M059J (cell line): Measurements from ENCODE around the gene ALDH6A1. TPM values are rescaled to one million over a fixed set of nuclear protein-coding genes. Genes with fewer than 3 reads are reported as not detected.
"Not testable (repeated sequence)": the region's sequence is repeated elsewhere in the genome, so short reads cannot be mapped to it uniquely, and the experiment has no call there.

Source experiments
- DNase-seq: peaks from one replicate; pipeline ENCODE4 v3.0.0-alpha.2; 2012; ENCODE audit warnings: low read depth
- total RNA-seq: library from RNA; depleted of rRNA; stranded (reverse); fragments of >200 nt; shearing (Covaris generic); gene quantifications from 2 replicates; pipeline ENCODE4 v1.2.3, GENCODE V29; 2014; rRNA removed

ALDH6A1 gene
- total RNA-seq = 8.9 and 18.0 TPM in 2 replicates

DNA sequence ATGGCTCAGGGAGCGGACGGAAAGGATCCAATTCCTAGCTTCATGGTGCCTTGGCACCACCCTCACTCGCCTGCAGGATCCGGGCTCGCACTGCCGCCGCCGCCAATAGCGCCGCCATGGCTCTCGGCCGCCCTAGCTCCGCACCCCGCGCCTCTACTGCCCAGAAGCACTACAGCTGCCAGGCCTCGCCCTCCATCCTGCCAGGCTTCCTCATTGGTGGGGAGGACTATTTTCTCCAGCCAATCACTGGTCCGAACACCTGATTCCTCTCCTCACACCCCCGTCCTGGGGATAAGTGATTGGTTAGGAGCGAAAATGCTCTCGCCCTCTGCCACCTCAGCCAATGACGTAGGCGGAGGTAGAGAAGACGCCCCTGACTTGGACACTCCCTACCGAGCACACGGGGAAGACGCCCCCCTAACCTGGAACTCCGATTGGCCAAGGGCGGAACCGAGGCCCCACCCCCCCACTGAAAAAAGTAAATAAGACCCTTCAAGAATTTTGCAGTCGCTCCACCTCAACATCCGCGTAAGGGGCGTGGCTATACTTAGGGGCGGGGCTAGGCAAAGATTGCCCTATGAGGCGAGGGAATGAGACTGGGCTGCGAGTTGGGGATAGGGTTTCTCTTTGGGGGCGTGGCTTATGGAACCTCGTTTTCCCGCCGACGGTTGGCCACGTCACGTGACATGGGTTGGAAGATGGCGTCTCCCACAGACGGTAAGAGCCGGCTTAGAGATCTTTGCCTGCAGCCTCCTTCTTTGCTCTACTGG, at the start of gene ALDH6A1, which contains the start of gene LIN52:
TSS of gene ALDH6A1 (minus strand) at position 177 of the 770 bp plus-strand sequence. CDS start at position 118, 59 bp downstream.
TSS of gene LIN52 (plus strand) at position 680 of the 770 bp plus-strand sequence. CDS start at position 699, 19 bp downstream.
- peak; percentile 100 for DNase-seq

DNA sequence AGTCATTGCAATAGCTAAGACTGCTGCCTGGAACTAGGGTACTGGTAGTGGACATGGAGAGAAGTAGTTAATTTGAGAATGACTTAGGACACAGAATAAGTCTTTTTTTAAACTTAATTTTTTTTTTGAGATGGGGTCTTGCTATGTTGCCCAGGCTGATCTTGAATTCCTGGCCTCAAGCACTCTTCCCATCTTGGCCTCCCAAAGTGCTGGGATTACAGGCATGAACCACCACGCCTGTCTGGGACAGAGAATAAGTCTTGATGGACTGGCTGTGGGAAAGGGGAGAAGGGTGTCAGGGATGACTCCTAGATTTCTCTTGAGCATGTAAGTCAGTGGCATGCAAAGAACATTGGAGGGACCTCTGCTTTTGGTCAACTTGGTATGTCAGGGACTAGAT, 43.4 kb upstream of the ALDH6A1 start:
- DNase-seq = no peak

DNA sequence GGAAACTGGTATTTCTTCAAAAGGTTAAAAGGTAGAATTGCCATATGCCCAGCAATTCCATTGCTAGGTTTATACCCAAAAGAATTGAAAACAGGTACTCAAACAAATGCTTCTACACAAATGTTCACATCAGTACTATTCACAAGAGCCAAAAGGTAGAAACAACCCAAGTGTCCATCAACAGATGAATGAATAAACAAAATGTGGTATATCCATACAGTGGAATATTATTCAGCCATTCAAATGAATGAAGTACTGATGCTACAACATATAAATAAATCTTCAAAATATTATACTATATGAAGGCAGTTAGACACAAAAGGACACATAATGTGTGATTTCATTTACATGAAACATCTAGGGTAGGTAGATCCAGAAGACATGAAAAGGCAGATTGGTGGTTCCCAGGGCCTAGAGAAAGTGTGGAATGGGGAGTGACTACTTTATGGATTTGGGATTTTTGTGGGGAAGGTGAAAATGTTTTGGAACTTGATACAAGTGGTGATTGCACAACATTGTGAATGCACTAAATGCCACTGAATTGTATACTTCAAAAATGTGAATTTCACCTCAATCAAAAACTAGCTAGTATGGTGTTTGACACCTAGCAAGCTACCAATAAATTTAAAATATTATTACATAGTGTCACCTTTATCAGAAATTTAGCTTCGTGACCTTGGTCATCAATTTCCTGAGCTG, 42.2 kb upstream of the ALDH6A1 start:
- DNase-seq = no peak

DNA sequence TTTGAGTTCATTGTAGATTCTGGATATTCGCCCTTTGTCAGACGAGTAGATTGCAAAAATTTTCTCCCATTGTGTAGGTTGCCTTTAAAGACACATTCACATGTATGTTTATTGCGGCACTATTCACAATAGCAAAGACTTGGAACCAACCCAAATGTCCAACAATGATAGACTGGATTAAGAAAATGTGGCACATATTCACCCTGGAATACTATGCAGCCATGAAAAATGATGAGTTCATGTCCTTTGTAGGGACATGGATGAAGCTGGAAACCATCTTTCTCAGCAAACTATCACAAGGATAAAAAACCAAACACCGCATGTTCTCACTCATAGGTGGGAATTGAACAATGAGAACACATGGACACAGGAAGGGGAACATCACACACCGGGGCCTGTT, 41.2 kb upstream of the ALDH6A1 start:
- not testable (repeated sequence) for DNase-seq

DNA sequence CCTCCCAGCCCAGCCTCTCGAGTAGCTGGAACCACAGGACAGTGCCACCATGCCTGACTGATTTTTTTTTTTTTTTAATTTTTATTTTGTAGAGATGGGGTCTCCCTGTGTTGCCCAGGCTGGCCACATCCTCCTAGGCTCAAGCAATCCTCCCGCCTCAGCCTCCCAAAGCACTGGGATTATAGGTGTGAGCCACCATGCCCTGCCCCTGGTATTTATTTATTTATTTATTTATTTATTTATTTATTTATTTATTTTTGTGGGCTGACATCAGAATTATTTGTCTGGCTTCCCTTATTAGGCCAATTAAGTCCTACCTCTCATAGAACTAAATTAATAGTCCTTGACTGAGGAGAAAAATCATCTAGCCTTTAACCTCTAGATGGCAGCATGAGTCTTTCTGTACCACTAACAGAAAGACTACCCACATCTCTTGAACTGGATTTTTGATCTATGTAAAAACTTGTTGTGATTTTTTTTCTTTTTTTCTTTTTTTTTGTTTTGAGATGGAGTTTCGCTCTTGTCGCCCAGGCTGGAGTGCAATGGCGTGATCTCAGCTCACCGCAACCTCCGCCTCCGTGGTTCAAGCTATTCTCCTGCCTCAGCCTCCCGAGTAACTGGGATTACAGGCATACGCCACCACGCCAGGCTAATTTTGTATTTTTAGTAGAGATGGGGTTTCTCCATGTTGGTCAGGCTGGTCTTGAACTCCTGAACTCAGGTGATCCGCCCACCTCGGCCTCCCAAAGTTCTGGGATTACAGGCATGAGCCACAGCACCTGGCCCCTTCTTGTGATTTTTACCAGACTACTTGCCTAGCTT, 27.4 kb upstream of the ALDH6A1 start:
- DNase-seq = peak; percentile 63

DNA sequence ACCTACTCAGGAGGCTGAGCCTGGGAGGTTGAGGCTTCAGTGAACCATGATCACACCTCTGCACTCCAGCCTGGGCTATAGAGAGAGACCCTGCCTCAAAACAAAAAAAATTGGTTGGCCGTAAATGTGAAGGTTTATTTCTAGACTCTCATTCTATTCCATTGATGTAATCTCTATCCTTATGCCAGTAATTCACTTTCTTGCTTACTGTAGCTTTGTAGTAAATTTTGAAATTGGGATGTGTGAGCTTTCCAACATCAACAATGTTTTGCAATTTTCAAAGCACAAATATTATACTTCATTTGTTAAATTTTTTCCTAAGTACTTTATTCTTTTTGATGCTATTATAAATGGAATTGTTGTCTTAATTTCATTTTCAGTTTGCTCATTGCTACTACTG, 25.1 kb upstream of the ALDH6A1 start:
- no peak for DNase-seq

DNA sequence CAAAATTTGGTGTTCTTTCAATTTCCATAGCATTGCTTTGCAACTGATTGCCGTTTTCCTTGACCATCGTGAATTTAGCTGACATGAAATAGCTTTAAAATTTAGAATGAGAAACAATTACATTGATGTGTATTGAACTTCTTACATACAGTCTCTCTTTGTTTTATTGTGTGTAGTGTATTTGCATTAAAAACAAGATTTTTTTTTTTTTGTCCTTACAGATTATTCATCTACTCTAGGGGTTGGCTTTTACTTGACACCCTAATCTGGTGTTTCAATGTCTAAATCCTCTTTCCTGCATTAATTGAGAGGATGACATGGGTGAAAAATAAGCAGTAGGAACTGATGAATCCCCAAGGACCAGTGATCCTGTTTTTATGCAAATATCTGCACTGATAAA, 21.1 kb upstream of the ALDH6A1 start:
- no peak for DNase-seq

DNA sequence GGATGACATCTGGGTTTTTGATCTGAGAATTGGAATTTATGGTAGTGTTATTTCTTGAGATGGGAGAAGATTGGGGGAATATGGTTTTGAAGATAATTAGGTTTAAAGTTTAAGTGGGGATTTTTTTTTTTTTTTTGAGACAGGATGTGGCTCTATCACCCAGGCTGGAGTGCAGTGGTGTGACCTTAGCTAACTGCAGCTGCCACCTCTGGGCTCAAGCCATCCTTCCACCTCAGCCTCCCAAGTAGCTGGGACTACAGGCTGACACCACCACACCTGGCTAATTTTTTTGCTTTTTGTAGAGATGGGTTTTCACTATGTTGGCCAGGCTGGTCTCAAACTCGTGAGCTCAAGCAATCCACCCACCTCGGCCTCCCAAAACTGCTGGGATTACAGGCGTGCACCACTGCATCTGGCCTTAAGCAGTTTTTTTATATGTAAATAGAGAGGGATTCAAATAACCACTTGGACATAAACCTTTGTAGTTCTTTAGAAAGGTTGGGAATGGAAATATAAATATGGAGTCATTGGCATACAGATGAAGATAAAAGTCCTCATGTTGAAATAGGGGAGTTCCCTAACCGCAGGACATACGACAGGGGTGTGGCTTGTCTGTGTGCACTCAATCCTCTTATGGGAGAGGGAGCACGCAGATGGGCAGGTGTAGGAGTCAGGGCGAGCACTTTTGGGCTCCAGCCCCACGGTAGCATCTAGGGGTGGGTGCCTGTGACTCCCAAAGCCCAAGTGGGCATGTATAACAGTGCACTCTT, 5.2 kb upstream of the ALDH6A1 start:
- DNase-seq = no peak

DNA sequence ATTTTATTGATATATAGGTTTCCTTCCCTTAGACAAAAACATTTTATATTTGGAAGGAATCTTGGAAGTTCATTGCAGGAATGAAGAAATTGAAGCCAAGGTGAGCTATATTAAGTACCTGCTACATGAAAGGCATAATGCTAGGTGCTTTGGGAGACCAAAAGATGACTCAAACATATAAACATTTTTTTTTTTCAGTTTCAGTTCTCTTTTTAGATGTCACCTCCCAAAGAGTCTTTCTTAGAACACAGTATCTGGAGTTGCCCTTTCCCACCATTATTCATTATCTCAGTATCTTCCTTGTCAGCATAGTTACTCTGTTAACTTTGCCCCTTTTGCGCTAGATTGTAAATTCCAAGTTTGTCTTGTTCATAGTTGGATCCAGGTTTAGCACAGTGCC, 1.6 kb upstream of the ALDH6A1 start:
- peak; percentile 26 for DNase-seq

DNA sequence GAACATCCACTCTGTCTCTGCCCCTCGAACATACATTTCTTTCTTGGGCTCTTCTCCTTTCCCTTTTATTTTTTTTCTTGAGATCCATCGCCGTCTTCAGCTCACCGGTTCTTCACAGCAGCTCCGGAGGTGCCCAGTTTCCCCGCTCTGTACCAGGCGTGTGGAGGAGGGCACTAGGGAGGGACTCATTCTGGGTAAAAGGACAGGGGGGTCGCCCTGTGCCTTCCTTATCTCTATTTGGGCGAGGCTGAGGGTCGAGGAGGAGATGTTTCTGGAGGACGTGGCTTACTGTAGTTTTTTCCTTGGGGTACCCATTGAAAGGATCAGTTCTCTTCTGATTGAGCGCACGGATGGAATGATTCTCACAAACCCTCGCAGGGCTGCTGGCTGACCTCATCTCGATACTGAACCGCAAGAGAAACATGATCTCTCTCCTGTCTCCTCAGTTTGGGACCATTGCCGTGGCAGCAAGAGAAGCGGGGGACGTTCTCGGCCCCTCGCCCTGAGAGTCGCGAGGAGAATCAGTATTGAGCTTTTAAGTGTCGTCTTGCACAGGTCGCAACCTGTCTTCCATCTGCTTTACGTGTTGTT, 889 bp upstream of the ALDH6A1 start:
- peak; percentile 70 for DNase-seq

DNA sequence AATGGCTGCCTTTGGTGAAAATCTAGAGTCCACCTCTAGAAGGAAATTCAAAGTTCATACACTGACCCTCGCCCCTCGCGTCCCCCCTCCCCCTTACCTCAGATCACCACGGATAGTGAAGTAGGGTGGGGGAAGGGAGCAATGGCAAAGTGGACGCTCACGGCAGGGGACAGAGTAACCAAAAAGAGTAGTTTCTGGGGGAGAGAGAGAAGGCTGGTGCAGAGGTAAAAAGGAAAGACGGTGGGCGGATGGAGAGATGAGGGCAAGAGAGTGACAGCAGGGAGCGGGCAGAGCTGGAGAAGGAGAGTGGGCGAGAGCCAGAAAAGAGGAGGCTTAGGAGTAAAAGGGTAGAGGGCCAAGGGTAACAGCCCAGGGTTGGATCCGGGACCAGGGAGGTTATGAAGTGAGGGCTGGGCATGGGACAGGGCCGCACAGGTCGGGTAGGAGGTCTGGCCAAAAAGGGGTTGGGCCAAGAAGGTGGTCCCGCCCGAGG, 423 bp downstream of the ALDH6A1 start:
- no peak for DNase-seq

DNA sequence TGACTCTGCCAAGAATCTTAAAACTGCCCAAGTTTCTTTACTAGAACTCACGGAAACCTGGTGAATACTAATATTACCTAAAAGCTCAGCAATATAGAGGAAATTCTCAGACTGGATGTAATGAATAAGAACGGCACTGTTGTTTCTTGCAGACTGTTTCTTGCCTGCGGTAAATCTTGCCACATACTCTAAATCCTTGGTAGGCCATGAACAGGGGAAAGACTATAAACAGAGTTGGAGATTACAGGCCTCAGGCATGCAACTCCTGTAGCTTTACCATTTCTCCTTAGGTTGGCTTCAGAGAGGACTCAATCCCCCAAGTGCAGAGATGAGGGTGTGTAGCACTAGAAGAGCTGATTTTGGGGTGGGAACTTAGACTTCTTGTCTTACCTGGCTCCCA, 1.1 kb downstream of the ALDH6A1 start:
- DNase-seq = no peak

DNA sequence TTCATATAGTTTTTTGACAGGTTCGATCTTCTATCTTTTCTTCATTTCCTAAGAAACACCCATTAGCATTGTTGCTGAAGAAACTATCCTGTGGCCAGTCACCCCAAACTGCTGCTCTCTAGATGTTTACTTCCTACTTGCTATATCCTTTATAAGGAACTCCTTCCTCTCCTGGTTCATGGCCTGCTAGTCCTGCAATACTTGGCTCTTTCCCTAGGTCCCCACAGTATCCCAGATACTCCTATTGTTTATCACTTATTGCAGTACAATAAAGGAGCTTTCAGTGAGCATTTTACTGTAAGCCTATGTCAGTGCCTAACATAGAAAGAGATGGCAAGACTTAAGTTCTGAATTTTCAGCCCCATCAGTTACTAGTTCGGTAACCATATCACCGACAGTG, 2.8 kb downstream of the ALDH6A1 start:
- DNase-seq = no peak

DNA sequence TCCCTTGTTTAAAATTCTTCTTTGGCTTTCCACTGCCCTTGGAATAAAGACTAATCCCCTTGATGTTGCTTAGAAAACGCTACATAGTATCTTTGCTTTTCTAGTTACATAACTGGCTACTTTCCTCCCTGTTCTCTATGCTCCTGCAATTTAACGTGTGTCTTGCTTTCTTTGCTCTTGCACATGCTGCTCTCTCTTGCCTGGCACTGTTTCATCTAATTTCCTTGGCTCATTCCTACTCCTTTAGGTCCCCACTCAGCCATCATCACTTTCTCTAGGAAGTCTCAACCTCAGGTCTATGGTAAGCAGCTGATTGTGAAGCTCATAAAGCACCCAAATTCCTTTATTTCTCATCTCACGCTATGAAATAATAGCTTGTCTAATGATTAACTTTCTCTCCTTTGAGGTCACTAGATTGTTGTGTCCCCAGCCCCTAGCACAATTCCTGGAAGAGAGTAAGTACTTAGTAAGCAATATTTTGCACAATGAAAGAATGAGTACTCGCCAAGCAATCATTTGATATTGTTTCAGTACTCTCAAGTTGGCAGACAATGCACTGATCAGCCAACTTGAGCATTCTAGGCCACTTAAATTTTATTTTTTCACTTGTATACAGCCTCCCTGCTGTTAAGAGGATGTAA, 3.3 kb downstream of the ALDH6A1 start:
- no peak for DNase-seq

DNA sequence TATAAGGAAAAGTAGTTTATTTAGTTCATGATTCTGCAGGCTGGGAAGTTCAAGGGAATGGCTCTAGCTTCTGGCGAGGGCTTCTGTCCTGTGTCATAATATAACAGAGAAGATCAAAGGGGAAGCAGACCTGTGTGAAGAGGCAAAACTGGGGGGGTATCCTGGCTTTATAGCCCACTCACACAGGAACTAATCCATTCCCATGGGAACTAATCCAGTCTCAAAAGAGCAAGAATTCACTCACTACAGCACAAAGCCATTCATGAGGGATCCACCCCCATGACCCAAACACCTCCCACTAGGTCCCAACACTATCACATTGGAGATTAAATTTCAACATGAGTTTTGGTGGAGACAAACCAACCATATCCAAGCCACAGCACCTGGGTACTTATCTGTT, 6.9 kb downstream of the ALDH6A1 start:
- DNase-seq = no peak

DNA sequence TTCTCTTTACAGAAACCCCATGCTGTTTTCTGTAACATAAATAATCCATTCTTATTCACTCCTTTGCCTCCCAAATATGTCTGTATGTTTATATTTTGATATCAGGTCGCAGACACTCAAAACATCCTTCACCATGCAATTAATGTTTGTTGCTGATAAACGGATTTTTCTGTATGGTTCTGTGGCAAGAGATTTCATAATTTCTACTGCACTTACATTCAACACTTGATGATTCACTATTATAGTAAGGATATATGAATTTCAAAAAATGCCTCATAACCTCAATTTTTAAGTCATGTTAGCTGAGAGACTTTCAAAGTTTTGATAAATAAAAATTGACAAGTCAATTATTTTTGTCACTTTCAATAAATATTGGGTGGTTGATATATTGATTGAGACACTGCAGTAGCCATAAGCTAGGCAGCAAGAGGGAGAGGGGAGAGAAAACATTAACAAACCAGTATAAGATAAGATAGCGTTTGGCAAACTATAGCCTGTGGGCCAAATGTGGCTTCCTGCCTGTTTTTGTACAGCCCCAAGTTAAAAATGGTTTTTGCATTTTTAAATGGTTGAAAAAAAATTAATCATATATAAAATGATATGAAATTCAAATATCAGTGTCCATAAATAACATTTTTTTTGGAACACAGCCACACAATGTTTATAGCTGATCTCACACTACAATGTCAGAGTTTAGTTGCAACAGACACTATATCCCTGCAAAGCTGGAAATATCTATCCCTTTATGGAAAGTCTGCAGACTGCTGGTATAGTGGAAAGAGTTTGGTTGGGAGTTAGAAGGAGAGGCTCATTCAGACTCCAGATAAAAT, 18.3 kb downstream of the ALDH6A1 start:
- no peak for DNase-seq

DNA sequence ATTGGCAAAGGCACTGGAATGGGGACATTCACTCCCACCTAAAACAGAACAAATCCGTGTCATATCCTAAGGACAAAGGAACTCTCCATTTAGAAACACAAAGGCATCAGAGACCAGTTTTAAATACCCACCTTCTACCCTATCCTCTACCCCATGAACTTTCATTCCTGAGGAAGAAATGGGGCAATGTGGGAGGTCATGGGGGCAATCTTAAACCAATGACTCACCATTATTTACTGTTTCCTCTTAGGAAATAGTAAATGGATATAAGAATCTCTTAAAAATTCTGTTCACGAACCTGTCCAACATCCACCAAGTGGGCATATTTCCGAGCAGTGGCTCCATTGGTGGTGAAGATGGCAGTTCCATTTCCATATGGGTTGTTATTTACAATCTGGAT, 19.4 kb downstream of the ALDH6A1 start:
- DNase-seq = peak; percentile 29

DNA sequence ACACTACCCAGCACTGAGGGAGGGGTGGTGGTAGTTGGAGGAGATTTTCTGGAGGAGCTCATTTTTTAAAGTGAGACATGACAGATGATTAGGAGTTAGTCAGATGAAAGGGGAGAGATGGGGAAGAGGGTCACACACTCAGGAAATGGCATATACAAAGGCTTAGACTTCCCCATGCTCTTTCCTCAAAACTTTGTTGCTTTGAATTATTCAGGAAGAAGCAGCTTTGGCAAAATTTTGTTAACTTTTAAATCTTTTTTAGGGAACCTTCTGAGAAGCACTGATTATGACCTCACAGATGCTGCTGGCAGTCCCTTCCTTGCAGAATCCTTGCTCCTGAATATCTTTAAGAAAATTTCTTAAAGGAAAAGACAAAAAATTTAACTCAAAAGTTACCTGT, 19.8 kb downstream of the ALDH6A1 start:
- DNase-seq = no peak

DNA sequence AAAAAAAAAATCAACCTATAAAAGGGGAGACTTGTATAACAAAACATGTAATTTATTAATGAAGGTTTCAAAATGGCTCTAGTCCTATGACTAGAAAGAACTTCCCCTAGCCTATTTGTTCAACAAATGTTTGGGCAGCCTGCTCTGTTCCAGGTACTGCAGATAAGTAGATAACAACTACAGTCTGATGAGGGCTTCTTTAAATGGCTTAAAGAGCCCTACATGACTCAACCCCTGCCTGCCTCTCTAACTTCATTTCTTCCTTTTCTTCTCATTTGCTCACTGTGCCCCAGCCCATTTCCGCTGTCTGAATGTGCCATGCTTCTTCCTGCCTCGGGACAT, 21.5 kb downstream of the ALDH6A1 start:
- peak; percentile 78 for DNase-seq
